ENCODE results near the gene TRAPPC11.
"Not testable (repeated sequence)": the region's sequence is repeated elsewhere in the genome, so short reads cannot be mapped to it uniquely, and the experiment has no call there.

Gene TRAPPC11

GRCh38 chr4:183702492-183702891 lies 43.4 kb downstream of the TRAPPC11 start:
- Histone ChIP-seq H3K27ac (ENCODE audit: low read depth, low read length) (no peak overlapping the region), H3K36me3 (ENCODE audit: control insufficient read depth in 1 of 2, insufficient read depth in 2 of 2, low read length in 2 of 2) (peaks cover 42 to 64% of the 10 kb centered on the region in 2 donors), H3K4me3 (ENCODE audit: low read depth in 1 of 2, low read length in 2 of 2) (no peak overlapping the region), H3K27me3 (ENCODE audit: control insufficient read depth in 1 of 2, insufficient read depth in 2 of 2, low read length in 2 of 2) (no peaks in the 10 kb centered on the region), H3K4me1 (ENCODE audit: control insufficient read depth in 1 of 2, insufficient read depth in 2 of 2, low read length in 2 of 2) (no peaks in the 10 kb centered on the region), H3K9me3 (ENCODE audit: control insufficient read depth in 1 of 2, low read length in 2 of 2) (no peaks in the 10 kb centered on the region), H3K9ac (ENCODE audit: low read depth in 1 of 2, low read length in 2 of 2) (no peak overlapping the region)

- no peaks in the 10 kb centered on the region for H3K4me1 ChIP-seq (ENCODE audit: control insufficient read depth in 1 of 2, insufficient read depth in 2 of 2, low read length in 2 of 2)
- no peaks in the 10 kb centered on the region for H3K9me3 ChIP-seq (ENCODE audit: control insufficient read depth in 1 of 2, low read length in 2 of 2)
- peaks cover 9 to 44% of the 10 kb centered on the region in 2 donors for H3K36me3 ChIP-seq (ENCODE audit: control insufficient read depth in 1 of 2, insufficient read depth in 2 of 2, low read length in 2 of 2)
- no peak overlapping the region for H3K4me3 ChIP-seq (ENCODE audit: low read depth in 1 of 2, low read length in 2 of 2)
- no peaks in the 10 kb centered on the region for H3K27me3 ChIP-seq (ENCODE audit: control insufficient read depth in 1 of 2, insufficient read depth in 2 of 2, low read length in 2 of 2)
- H3K9ac ChIP-seq (ENCODE audit: low read depth in 1 of 2, low read length in 2 of 2), result no peak overlapping the region
- no peak overlapping the region for H3K27ac ChIP-seq (ENCODE audit: low read depth, low read length)
Measured at GRCh38 chr4:183714626-183715025, 55.5 kb downstream of the TRAPPC11 start.

DNA sequence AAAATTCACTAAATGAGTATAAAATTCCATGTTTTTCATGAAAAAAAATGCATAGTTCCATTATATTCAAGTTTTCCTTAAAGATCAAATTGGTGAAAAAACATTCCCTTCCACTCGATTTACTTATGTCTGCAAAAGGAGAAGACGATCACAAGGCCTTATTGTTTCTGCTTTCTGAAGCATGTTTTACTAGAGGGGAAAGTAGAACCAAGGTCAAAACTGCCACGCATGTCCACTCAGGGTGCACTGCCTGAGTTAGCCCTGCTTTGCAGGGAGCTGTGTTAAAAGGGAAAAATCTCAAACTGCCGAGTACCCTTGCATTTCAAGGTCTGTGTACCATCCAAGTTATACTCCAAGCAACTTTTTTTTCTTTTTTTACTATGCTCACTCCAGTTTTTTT lies 57.2 kb downstream of the TRAPPC11 start:
- Histone ChIP-seq H3K4me3 (ENCODE audit: low read depth in 1 of 2, low read length in 2 of 2) (no peak overlapping the region), H3K9ac (ENCODE audit: low read depth in 1 of 2, low read length in 2 of 2) (no peak overlapping the region), H3K9me3 (ENCODE audit: control insufficient read depth in 1 of 2, low read length in 2 of 2) (no peaks in the 10 kb centered on the region), H3K27me3 (ENCODE audit: control insufficient read depth in 1 of 2, insufficient read depth in 2 of 2, low read length in 2 of 2) (no peaks in the 10 kb centered on the region), H3K4me1 (ENCODE audit: control insufficient read depth in 1 of 2, insufficient read depth in 2 of 2, low read length in 2 of 2) (no peaks in the 10 kb centered on the region), H3K27ac (ENCODE audit: low read depth, low read length) (no peak overlapping the region), H3K36me3 (ENCODE audit: control insufficient read depth in 1 of 2, insufficient read depth in 2 of 2, low read length in 2 of 2) (peaks cover 9 to 30% of the 10 kb centered on the region in 2 donors)

DNA sequence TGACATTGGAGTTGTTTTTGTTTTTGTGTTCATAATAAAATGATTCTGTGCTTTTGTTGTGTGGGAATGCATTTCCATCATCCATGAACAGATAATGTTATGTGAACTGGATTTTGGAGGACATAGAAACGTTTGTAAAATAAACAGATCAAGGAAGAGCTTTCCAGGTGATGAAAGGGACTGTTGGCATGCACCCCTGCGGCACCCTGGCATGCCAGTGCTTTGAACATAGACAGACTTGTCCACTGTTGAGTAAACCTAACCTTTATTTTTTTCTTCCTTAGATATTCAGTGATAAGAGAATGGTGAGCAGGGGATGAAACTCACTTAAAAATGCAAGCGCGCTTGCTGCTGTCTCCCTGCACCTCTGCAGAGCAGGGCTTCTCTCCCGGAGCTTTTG lies 59.8 kb downstream of the TRAPPC11 start:
- Histone ChIP-seq H3K9ac (ENCODE audit: low read depth in 1 of 2, low read length in 2 of 2) (no peak overlapping the region), H3K9me3 (ENCODE audit: control insufficient read depth in 1 of 2, low read length in 2 of 2) (no peaks in the 10 kb centered on the region), H3K27me3 (ENCODE audit: control insufficient read depth in 1 of 2, insufficient read depth in 2 of 2, low read length in 2 of 2) (no peaks in the 10 kb centered on the region), H3K27ac (ENCODE audit: low read depth, low read length) (no peak overlapping the region), H3K4me1 (ENCODE audit: control insufficient read depth in 1 of 2, insufficient read depth in 2 of 2, low read length in 2 of 2) (peaks cover 0 to 7% of the 10 kb centered on the region in 2 donors), H3K4me3 (ENCODE audit: low read depth in 1 of 2, low read length in 2 of 2) (no peak overlapping the region), H3K36me3 (ENCODE audit: control insufficient read depth in 1 of 2, insufficient read depth in 2 of 2, low read length in 2 of 2) (peaks cover 0 to 9% of the 10 kb centered on the region in 2 donors)

GRCh38 chr4:183721207-183722081 lies 62.4 kb downstream of the TRAPPC11 start:
- Histone ChIP-seq H3K4me1 (ENCODE audit: control insufficient read depth in 1 of 2, insufficient read depth in 2 of 2, low read length in 2 of 2) (peaks cover 0 to 7% of the 10 kb centered on the region in 2 donors), H3K27me3 (ENCODE audit: control insufficient read depth in 1 of 2, insufficient read depth in 2 of 2, low read length in 2 of 2) (no peaks in the 10 kb centered on the region), H3K4me3 (ENCODE audit: low read depth in 1 of 2, low read length in 2 of 2) (peak overlapping the region; percentile 37 to 47), H3K27ac (ENCODE audit: low read depth, low read length) (no peak overlapping the region), H3K9me3 (ENCODE audit: control insufficient read depth in 1 of 2, low read length in 2 of 2) (no peaks in the 10 kb centered on the region), H3K9ac (ENCODE audit: low read depth in 1 of 2, low read length in 2 of 2) (no peak overlapping the region), H3K36me3 (ENCODE audit: control insufficient read depth in 1 of 2, insufficient read depth in 2 of 2, low read length in 2 of 2) (no peaks in the 10 kb centered on the region)

DNA sequence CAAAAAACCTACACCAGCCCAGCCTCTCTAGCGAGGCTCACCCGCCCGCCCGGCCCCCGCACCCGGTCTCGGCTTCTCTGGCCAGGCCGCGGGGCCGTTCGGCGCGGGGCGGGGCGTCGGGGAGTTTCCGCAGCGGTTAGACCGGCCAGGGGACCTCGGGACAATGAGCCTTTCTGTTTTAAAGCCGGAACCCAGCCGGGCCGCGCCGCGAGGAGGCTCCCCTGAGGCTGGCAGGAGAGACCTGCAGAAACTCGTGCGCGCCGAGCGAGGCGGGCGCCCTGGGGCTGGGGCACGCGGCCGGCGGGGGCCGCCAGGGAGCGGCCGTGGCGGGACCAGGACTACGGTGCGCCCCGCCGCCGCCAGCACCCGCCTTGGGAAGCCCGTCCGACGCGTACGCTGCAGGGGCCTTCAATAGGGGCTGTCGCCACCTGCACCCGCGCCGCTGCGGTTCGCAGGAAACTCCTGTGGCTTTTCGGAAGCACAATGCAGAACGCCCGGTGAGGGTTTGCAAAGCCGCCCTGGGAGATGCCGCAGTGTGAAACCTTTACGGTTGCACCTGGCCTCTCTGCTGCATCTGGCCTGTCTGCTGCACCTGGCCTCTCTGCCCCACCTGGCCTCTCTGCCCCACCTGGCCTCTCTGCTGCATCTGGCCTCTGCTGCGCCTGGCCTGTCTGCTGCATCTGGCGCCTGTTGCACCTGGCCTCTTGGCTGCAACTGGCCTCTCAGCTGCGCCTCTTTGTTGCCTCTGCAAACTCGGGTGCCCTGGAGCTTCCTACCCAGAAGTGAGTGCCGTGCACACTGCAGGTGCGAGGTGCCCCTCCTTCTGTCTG lies 63.9 kb downstream of the TRAPPC11 start:
- Histone ChIP-seq H3K9me3 (ENCODE audit: control insufficient read depth in 1 of 2, low read length in 2 of 2) (no peaks in the 10 kb centered on the region), H3K27me3 (ENCODE audit: control insufficient read depth in 1 of 2, insufficient read depth in 2 of 2, low read length in 2 of 2) (no peaks in the 10 kb centered on the region), H3K9ac (ENCODE audit: low read depth in 1 of 2, low read length in 2 of 2) (peak overlapping the region in 1 of 2 donors; percentile 47), H3K27ac (ENCODE audit: low read depth, low read length) (peak overlapping the region; percentile 13), H3K36me3 (ENCODE audit: control insufficient read depth in 1 of 2, insufficient read depth in 2 of 2, low read length in 2 of 2) (no peaks in the 10 kb centered on the region), H3K4me1 (ENCODE audit: control insufficient read depth in 1 of 2, insufficient read depth in 2 of 2, low read length in 2 of 2) (peaks cover 0 to 7% of the 10 kb centered on the region in 2 donors), H3K4me3 (ENCODE audit: low read depth in 1 of 2, low read length in 2 of 2) (peak overlapping the region; percentile 48 to 65)

- no peaks in the 10 kb centered on the region for H3K9me3 ChIP-seq (ENCODE audit: control insufficient read depth in 1 of 2, low read length in 2 of 2)
- H3K36me3 ChIP-seq (ENCODE audit: control insufficient read depth in 1 of 2, insufficient read depth in 2 of 2, low read length in 2 of 2), result no peaks in the 10 kb centered on the region
- peaks cover 0 to 7% of the 10 kb centered on the region in 2 donors for H3K4me1 ChIP-seq (ENCODE audit: control insufficient read depth in 1 of 2, insufficient read depth in 2 of 2, low read length in 2 of 2)
- H3K27ac ChIP-seq (ENCODE audit: low read depth, low read length), result no peak overlapping the region
- H3K9ac ChIP-seq (ENCODE audit: low read depth in 1 of 2, low read length in 2 of 2), result no peak overlapping the region
- no peaks in the 10 kb centered on the region for H3K27me3 ChIP-seq (ENCODE audit: control insufficient read depth in 1 of 2, insufficient read depth in 2 of 2, low read length in 2 of 2)
- H3K4me3 ChIP-seq (ENCODE audit: low read depth in 1 of 2, low read length in 2 of 2), result peak overlapping the region in 1 of 2 donors; percentile 65
Measured at GRCh38 chr4:183723561-183724228, 64.6 kb downstream of the TRAPPC11 start.

DNA sequence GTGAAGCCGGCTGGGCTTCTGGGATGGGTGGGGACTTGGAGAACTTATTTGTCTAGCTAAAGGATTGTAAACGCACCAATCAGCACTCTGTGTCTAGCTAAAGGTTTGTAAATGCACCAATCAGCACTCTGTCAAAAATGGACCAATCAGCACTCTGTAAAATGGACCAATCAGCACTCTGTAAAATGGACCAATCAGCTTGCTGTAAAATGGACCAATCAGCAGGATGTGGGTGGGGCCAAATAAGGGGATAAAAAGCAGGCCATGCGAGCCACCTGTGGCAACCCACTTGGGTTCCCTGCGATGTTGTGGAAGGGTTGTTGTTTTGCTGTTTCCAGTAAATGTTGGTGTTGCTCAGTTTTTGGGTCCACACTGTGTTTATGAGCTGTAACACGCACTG lies 66.5 kb downstream of the TRAPPC11 start:
- H3K27me3 ChIP-seq (ENCODE audit: control insufficient read depth in 1 of 2, insufficient read depth in 2 of 2, low read length in 2 of 2); H3K36me3 ChIP-seq (ENCODE audit: control insufficient read depth in 1 of 2, insufficient read depth in 2 of 2, low read length in 2 of 2); H3K4me3 ChIP-seq (ENCODE audit: low read depth in 1 of 2, low read length in 2 of 2); H3K4me1 ChIP-seq (ENCODE audit: control insufficient read depth in 1 of 2, insufficient read depth in 2 of 2, low read length in 2 of 2); H3K9me3 ChIP-seq (ENCODE audit: control insufficient read depth in 1 of 2, low read length in 2 of 2); H3K9ac ChIP-seq (ENCODE audit: low read depth in 1 of 2, low read length in 2 of 2); H3K27ac ChIP-seq (ENCODE audit: low read depth, low read length): not testable (repeated sequence)

- H3K27me3 ChIP-seq (ENCODE audit: control insufficient read depth in 1 of 2, insufficient read depth in 2 of 2, low read length in 2 of 2), result no peaks in the 10 kb centered on the region
- H3K27ac ChIP-seq (ENCODE audit: low read depth, low read length), result no peak overlapping the region
- no peaks in the 10 kb centered on the region for H3K36me3 ChIP-seq (ENCODE audit: control insufficient read depth in 1 of 2, insufficient read depth in 2 of 2, low read length in 2 of 2)
- H3K9me3 ChIP-seq (ENCODE audit: control insufficient read depth in 1 of 2, low read length in 2 of 2), result no peaks in the 10 kb centered on the region
- H3K4me3 ChIP-seq (ENCODE audit: low read depth in 1 of 2, low read length in 2 of 2), result no peak overlapping the region
- peaks cover 0 to 7% of the 10 kb centered on the region in 2 donors for H3K4me1 ChIP-seq (ENCODE audit: control insufficient read depth in 1 of 2, insufficient read depth in 2 of 2, low read length in 2 of 2)
- H3K9ac ChIP-seq (ENCODE audit: low read depth in 1 of 2, low read length in 2 of 2), result no peak overlapping the region
Measured at GRCh38 chr4:183727482-183727881, 68.4 kb downstream of the TRAPPC11 start.
